Vagina (tissue), 2 donors: ENCODE measurements around the gene CFAP61. TPM values are rescaled to one million over a fixed set of nuclear protein-coding genes. Genes with fewer than 3 reads are reported as not detected.

Experiments
- DNase-seq, 2 donors: peaks; one replicate each; pipeline ENCODE4 v3.0.0-alpha.2; 2017; ENCODE audit errors: extremely low spot score in 2 of 2
- H3K27ac ChIP-seq: fragments of 200-600 bp; sonication (generic); one replicate; pipeline ENCODE4 v1.5.1; 2019
- H3K27me3 ChIP-seq: fragments of 200-600 bp; sonication (generic); one replicate; pipeline ENCODE4 v1.5.1; 2019
- H3K36me3 ChIP-seq, 2 donors: fragments of 200-600 bp; sonication (generic); one replicate each; pipeline ENCODE4 v1.5.1; 2017 to 2019
- H3K4me1 ChIP-seq: fragments of 200-600 bp; sonication (generic); one replicate; pipeline ENCODE4 v1.5.1; 2019
- H3K4me3 ChIP-seq, 2 donors: fragments of 200-600 bp; sonication (generic); 1 replicate in 1 of 2; 2 replicates in 1 of 2; pipeline ENCODE4 v1.5.1; 2016 to 2019
- H3K9me3 ChIP-seq: fragments of 200-600 bp; sonication (generic); one replicate; pipeline ENCODE4 v1.5.1; 2019
- CTCF ChIP-seq, 3 experiments: fragments of 450-650 bp in 2 of 3; fragments of 200-600 bp in 1 of 3; sonication (generic) in 1 of 3; IDR thresholded peaks; one replicate each; pipeline ENCODE4 v1.5.1; 2017 to 2019; ENCODE audit warnings: antibody characterized with exemption in 3 of 3, mild to moderate bottlenecking in 2 of 3, moderate library complexity in 2 of 3
- POLR2A ChIP-seq, 2 donors: fragments of 450-650 bp; IDR thresholded peaks; one replicate each; pipeline ENCODE4 v1.6.1; 2017; ENCODE audit warnings: antibody characterized with exemption in 2 of 2, mild to moderate bottlenecking in 2 of 2, moderate library complexity in 2 of 2
- POLR2AphosphoS5 ChIP-seq, 2 donors: sonication (generic); formaldehyde crosslinking; IDR thresholded peaks; one replicate each; pipeline ENCODE4 v1.9.0; 2017; ENCODE audit warnings: antibody characterized with exemption in 2 of 2, mild to moderate bottlenecking in 2 of 2, low read depth in 1 of 2; ENCODE audit not compliant: insufficient read depth in 1 of 2
- intact Hi-C: fragments of 100-400 bp; cut with DNase I; formaldehyde crosslinking; loops from one replicate; pipeline ENCODE4 v1.15.1; 2023
- total RNA-seq: library from RNA; depleted of rRNA; stranded (reverse); fragments of >200 nt; gene quantifications from one replicate; pipeline ENCODE4 v1.2.3, GENCODE V29; 2016

CFAP61 gene
- total RNA-seq, 1 donor from 2014 or later, result 1.5 TPM

GRCh38 chr20:20295621-20296498 lies 243.5 kb downstream of the CFAP61 start:
- no peak for DNase-seq
- Histone ChIP-seq H3K4me3 (no peak overlapping the region), H3K9me3 (no peaks in the 10 kb centered on the region), H3K27me3 (no peaks in the 10 kb centered on the region), H3K27ac (no peak overlapping the region), H3K4me1 (no peaks in the 10 kb centered on the region), H3K36me3 (no peaks in the 10 kb centered on the region)
- no peak for TF ChIP-seq POLR2AphosphoS5 (IDR thresholded peaks at IDR 0.05; ENCODE audit: insufficient read depth in 1 of 2, low read depth in 1 of 2)
- TF ChIP-seq CTCF (IDR thresholded peaks at IDR 0.05), result no peak
- no peak for TF ChIP-seq POLR2A (IDR thresholded peaks at IDR 0.05)
- intact Hi-C loops, result no loop called here

GRCh38 chr20:20297181-20297580 lies 244.8 kb downstream of the CFAP61 start:
- intact Hi-C loops, result no loop called here
- no peak overlapping the region for H3K4me3 ChIP-seq
- H3K27me3 ChIP-seq, result no peaks in the 10 kb centered on the region
- no peak overlapping the region for H3K27ac ChIP-seq
- no peaks in the 10 kb centered on the region for H3K9me3 ChIP-seq
- H3K36me3 ChIP-seq, result no peaks in the 10 kb centered on the region
- no peak for DNase-seq
- no peak for TF ChIP-seq POLR2AphosphoS5 (IDR thresholded peaks at IDR 0.05; ENCODE audit: insufficient read depth in 1 of 2, low read depth in 1 of 2)
- TF ChIP-seq POLR2A (IDR thresholded peaks at IDR 0.05), result no peak
- no peak for TF ChIP-seq CTCF (IDR thresholded peaks at IDR 0.05)
- H3K4me1 ChIP-seq, result no peaks in the 10 kb centered on the region

DNA sequence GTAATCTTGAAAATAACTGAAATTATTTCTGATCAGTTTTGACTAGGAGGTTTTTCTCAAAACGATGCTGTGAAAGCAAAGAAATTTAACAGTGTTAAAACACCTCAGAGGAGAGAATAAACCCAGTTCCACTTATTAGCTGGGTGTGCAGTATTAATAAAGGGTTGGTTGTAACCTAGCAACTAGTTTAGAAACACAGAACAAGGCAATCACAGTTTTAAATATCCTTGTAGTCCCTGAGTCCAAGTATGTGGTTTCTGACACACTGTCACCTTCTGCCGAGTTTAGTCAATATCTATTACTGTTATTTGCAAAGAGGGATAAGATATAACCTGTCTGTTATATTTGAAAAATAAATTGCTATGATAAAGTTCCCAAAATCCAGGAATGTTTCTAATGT lies 245.4 kb downstream of the CFAP61 start:
- no peak for TF ChIP-seq CTCF (IDR thresholded peaks at IDR 0.05)
- no peak for TF ChIP-seq POLR2A (IDR thresholded peaks at IDR 0.05)
- no peak for TF ChIP-seq POLR2AphosphoS5 (IDR thresholded peaks at IDR 0.05; ENCODE audit: insufficient read depth in 1 of 2, low read depth in 1 of 2)
- DNase-seq, result no peak
- H3K27me3 ChIP-seq, result no peaks in the 10 kb centered on the region
- intact Hi-C loops, result no loop called here
- H3K4me1 ChIP-seq, result no peaks in the 10 kb centered on the region
- no peaks in the 10 kb centered on the region for H3K9me3 ChIP-seq
- H3K27ac ChIP-seq, result no peak overlapping the region
- H3K36me3 ChIP-seq, result no peaks in the 10 kb centered on the region
- no peak overlapping the region for H3K4me3 ChIP-seq

- Histone ChIP-seq H3K36me3 (no peaks in the 10 kb centered on the region), H3K27ac (no peak overlapping the region), H3K4me1 (no peaks in the 10 kb centered on the region), H3K4me3 (no peak overlapping the region), H3K9me3 (no peaks in the 10 kb centered on the region), H3K27me3 (no peaks in the 10 kb centered on the region)
- intact Hi-C loops, result no loop called here
- no peak for TF ChIP-seq POLR2A (IDR thresholded peaks at IDR 0.05)
- TF ChIP-seq CTCF (IDR thresholded peaks at IDR 0.05), result no peak
- no peak for TF ChIP-seq POLR2AphosphoS5 (IDR thresholded peaks at IDR 0.05; ENCODE audit: insufficient read depth in 1 of 2, low read depth in 1 of 2)
- DNase-seq, result no peak
Observed at GRCh38 chr20:20299904-20300303, 247.6 kb downstream of the CFAP61 start.

GRCh38 chr20:20303320-20303719 lies 251.0 kb downstream of the CFAP61 start:
- Histone ChIP-seq H3K27me3 (no peaks in the 10 kb centered on the region), H3K4me3 (no peak overlapping the region), H3K9me3 (no peaks in the 10 kb centered on the region), H3K27ac (no peak overlapping the region), H3K4me1 (no peaks in the 10 kb centered on the region), H3K36me3 (no peaks in the 10 kb centered on the region)
- TF ChIP-seq CTCF (IDR thresholded peaks at IDR 0.05) (no peak), POLR2AphosphoS5 (IDR thresholded peaks at IDR 0.05; ENCODE audit: insufficient read depth in 1 of 2, low read depth in 1 of 2) (no peak), POLR2A (IDR thresholded peaks at IDR 0.05) (no peak)
- DNase-seq, result no peak
- intact Hi-C loops, result no loop called here
